Measurements from ENCODE around the gene HBD. TPM values are rescaled to one million over a fixed set of nuclear protein-coding genes. Genes with fewer than 3 reads are reported as not detected.

Gene HBD
- total RNA-seq, 1 experiment from 2014 or later, result not detected

- Histone ChIP-seq H3K27me3 (replicated peaks; ENCODE audit: control insufficient read depth, insufficient read depth, low read length) (no peaks in the 10 kb centered on the region), H3K4me3 (ENCODE audit: low read depth, low read length) (no peak overlapping the region), H3K36me3 (ENCODE audit: control insufficient read depth, insufficient read depth, low read length) (no peaks in the 10 kb centered on the region), H3K4me1 (no peaks in the 10 kb centered on the region), H3K9me3 (no peaks in the 10 kb centered on the region)
- intact Hi-C loops (cut with micrococcal nuclease; ENCODE audit: unreplicated experiment), result no loop called here
- no peak for DNase-seq
- ChIA-PET POLR2A (no interaction called here), CTCF (no interaction called here)
- TF ChIP-seq, protein P1, sequence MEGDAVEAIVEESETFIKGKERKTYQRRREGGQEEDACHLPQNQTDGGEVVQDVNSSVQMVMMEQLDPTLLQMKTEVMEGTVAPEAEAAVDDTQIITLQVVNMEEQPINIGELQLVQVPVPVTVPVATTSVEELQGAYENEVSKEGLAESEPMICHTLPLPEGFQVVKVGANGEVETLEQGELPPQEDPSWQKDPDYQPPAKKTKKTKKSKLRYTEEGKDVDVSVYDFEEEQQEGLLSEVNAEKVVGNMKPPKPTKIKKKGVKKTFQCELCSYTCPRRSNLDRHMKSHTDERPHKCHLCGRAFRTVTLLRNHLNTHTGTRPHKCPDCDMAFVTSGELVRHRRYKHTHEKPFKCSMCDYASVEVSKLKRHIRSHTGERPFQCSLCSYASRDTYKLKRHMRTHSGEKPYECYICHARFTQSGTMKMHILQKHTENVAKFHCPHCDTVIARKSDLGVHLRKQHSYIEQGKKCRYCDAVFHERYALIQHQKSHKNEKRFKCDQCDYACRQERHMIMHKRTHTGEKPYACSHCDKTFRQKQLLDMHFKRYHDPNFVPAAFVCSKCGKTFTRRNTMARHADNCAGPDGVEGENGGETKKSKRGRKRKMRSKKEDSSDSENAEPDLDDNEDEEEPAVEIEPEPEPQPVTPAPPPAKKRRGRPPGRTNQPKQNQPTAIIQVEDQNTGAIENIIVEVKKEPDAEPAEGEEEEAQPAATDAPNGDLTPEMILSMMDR (IDR thresholded peaks at IDR 0.05; ENCODE audit: insufficient read depth in 1 of 2, low read depth in 1 of 2, low read length in 1 of 2, severe bottlenecking in 1 of 2, unreplicated experiment in 1 of 2), result no peak
- BruUV-seq (replicated peaks), result no TSS peak
- Mint-ChIP-seq H3K4me1 (ENCODE audit: low read depth, unreplicated experiment) (no peaks in the 10 kb centered on the region), H3K27me3 (ENCODE audit: insufficient read depth, unreplicated experiment) (peaks cover 24% of the 10 kb centered on the region), H3K4me3 (ENCODE audit: unreplicated experiment) (no peak overlapping the region), H3K36me3 (ENCODE audit: insufficient read depth, unreplicated experiment) (no peaks in the 10 kb centered on the region), H3K27ac (ENCODE audit: unreplicated experiment) (no peak overlapping the region), H3K9me3 (ENCODE audit: unreplicated experiment) (no peaks in the 10 kb centered on the region)
Measured at GRCh38 chr11:5242933-5243815, 8.9 kb upstream of the HBD start.

DNA sequence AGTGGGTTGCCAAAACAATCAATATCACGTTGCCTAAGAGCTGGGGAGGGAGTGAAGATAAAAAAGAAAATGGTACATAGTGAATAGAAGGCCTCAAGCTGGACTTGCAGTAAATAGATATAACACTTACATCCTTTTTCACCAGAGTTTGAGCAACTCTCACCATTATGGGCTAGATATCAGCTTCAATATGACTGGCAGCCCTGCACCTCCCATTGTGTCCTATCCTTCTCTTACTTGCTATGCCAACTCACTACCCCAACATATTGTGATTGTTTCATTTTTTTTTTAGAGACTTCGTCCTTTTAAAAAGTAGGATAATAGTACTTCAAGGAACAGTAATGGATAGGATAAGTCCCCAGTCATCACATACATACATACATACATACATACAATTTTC is 7.9 kb upstream of the HBD start:
- CTCF ChIA-PET, result no interaction called here
- H3K36me3 ChIP-seq (ENCODE audit: control insufficient read depth, insufficient read depth, low read length), result no peaks in the 10 kb centered on the region
- H3K4me1 ChIP-seq, result no peaks in the 10 kb centered on the region
- TF ChIP-seq, protein P1 (IDR thresholded peaks at IDR 0.05; ENCODE audit: insufficient read depth in 1 of 2, low read depth in 1 of 2, low read length in 1 of 2, severe bottlenecking in 1 of 2, unreplicated experiment in 1 of 2), result no peak
- H3K4me1 Mint-ChIP-seq (ENCODE audit: low read depth, unreplicated experiment), result no peaks in the 10 kb centered on the region
- H3K4me3 Mint-ChIP-seq (ENCODE audit: unreplicated experiment), result no peak overlapping the region
- H3K36me3 Mint-ChIP-seq (ENCODE audit: insufficient read depth, unreplicated experiment), result no peaks in the 10 kb centered on the region
- no peaks in the 10 kb centered on the region for H3K9me3 Mint-ChIP-seq (ENCODE audit: unreplicated experiment)
- H3K27me3 Mint-ChIP-seq (ENCODE audit: insufficient read depth, unreplicated experiment), result peaks cover 17% of the 10 kb centered on the region
- no peak for DNase-seq
- POLR2A ChIA-PET, result no interaction called here
- no peaks in the 10 kb centered on the region for H3K9me3 ChIP-seq
- intact Hi-C loops (cut with micrococcal nuclease; ENCODE audit: unreplicated experiment), result no loop called here
- BruUV-seq (replicated peaks), result no TSS peak
- H3K27ac Mint-ChIP-seq (ENCODE audit: unreplicated experiment), result no peak overlapping the region
- no peak overlapping the region for H3K4me3 ChIP-seq (ENCODE audit: low read depth, low read length)
- H3K27me3 ChIP-seq (replicated peaks; ENCODE audit: control insufficient read depth, insufficient read depth, low read length), result no peaks in the 10 kb centered on the region

GRCh38 chr11:5241458-5241857 is 7.2 kb upstream of the HBD start:
- ChIA-PET POLR2A (no interaction called here), CTCF (no interaction called here)
- no TSS peak for BruUV-seq (replicated peaks)
- DNase-seq, result no peak
- Mint-ChIP-seq H3K27me3 (ENCODE audit: insufficient read depth, unreplicated experiment) (peaks cover 13% of the 10 kb centered on the region), H3K9me3 (ENCODE audit: unreplicated experiment) (no peaks in the 10 kb centered on the region), H3K4me1 (ENCODE audit: low read depth, unreplicated experiment) (no peaks in the 10 kb centered on the region), H3K36me3 (ENCODE audit: insufficient read depth, unreplicated experiment) (no peaks in the 10 kb centered on the region), H3K4me3 (ENCODE audit: unreplicated experiment) (no peak overlapping the region), H3K27ac (ENCODE audit: unreplicated experiment) (no peak overlapping the region)
- TF ChIP-seq, protein P1 (IDR thresholded peaks at IDR 0.05; ENCODE audit: insufficient read depth in 1 of 2, low read depth in 1 of 2, low read length in 1 of 2, severe bottlenecking in 1 of 2, unreplicated experiment in 1 of 2), result no peak
- Histone ChIP-seq H3K4me1 (no peaks in the 10 kb centered on the region), H3K36me3 (ENCODE audit: control insufficient read depth, insufficient read depth, low read length) (no peaks in the 10 kb centered on the region), H3K27me3 (replicated peaks; ENCODE audit: control insufficient read depth, insufficient read depth, low read length) (no peaks in the 10 kb centered on the region), H3K9me3 (no peaks in the 10 kb centered on the region), H3K4me3 (ENCODE audit: low read depth, low read length) (no peak overlapping the region)
- intact Hi-C loops (cut with micrococcal nuclease; ENCODE audit: unreplicated experiment), result no loop called here

All from Caco-2 (cell line).